IMR-90 (cell line): ENCODE measurements around the gene IL1RAPL1.

ENCODE experiments used
- POLR2A ChIP-seq: IDR thresholded peaks from 2 replicates; pipeline ENCODE4 v1.6.1; 2012; ENCODE audit warnings: mild to moderate bottlenecking, low read depth, low read length
- TF ChIP-seq, protein P1 (sequence below): conservative IDR thresholded peaks from 2 replicates; pipeline ENCODE4 v1.5.1; 2012; ENCODE audit warnings: mild to moderate bottlenecking, low read depth, low read length, improper control_type of control experiment

DNA sequence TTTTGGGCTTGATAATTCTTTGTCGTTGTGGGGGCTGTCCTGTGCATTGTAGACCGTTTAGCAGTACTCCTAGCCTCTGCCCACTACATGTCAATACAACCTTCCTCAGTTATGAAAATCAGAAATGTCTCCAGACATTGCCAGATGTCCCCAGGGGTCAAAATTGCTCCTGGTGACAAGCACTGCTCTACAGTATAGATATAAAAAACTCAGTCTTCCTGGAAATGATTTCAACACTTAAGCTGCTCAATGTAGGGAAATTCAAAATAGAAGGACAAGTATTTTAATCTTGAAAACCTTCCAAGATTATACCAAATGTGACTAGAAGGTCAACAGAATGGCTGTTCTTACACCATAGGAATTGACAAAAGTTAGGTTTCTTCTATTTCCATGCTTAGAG is 1339.4 kb downstream of the IL1RAPL1 start:
- TF ChIP-seq, protein P1, sequence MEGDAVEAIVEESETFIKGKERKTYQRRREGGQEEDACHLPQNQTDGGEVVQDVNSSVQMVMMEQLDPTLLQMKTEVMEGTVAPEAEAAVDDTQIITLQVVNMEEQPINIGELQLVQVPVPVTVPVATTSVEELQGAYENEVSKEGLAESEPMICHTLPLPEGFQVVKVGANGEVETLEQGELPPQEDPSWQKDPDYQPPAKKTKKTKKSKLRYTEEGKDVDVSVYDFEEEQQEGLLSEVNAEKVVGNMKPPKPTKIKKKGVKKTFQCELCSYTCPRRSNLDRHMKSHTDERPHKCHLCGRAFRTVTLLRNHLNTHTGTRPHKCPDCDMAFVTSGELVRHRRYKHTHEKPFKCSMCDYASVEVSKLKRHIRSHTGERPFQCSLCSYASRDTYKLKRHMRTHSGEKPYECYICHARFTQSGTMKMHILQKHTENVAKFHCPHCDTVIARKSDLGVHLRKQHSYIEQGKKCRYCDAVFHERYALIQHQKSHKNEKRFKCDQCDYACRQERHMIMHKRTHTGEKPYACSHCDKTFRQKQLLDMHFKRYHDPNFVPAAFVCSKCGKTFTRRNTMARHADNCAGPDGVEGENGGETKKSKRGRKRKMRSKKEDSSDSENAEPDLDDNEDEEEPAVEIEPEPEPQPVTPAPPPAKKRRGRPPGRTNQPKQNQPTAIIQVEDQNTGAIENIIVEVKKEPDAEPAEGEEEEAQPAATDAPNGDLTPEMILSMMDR = no peak
- TF ChIP-seq POLR2A = no peak
